ENCODE measurements around the gene SLC4A3. TPM values are rescaled to one million over a fixed set of nuclear protein-coding genes. Genes with fewer than 3 reads are reported as not detected.

SLC4A3 gene
- total RNA-seq, 1 experiment from 2014 or later, result 13.5 TPM

GRCh38 chr2:219668316-219668715 is 40.9 kb downstream of the SLC4A3 start:
- ChIA-PET CTCF (no interaction called here), POLR2A (no interaction called here)
- peaks cover 4% of the 10 kb centered on the region; the same call in 1 of the 2 replicates for H3K27me3 ChIP-seq (ENCODE audit: control insufficient read depth, insufficient read depth, low read length)
- intact Hi-C loops (cut with micrococcal nuclease; ENCODE audit: unreplicated experiment), result no loop called here
- DNase-seq (ENCODE audit: low read depth, low spot score) (no peak), ATAC-seq (no peak)
- no peaks in the 10 kb centered on the region for H3K36me3 ChIP-seq (ENCODE audit: control insufficient read depth, insufficient read depth, low read length)
- no peak overlapping the region for H3K27ac ChIP-seq (ENCODE audit: low read length)
- no TSS peak for BruUV-seq (replicated peaks)
- H3K9me3 ChIP-seq (ENCODE audit: control insufficient read depth, insufficient read depth, low read depth, low read length), result no peaks in the 10 kb centered on the region
- no peaks in the 10 kb centered on the region for H3K4me1 ChIP-seq (ENCODE audit: control insufficient read depth, insufficient read depth, low read length)
- in situ Hi-C loops (cut with HindIII; ENCODE audit: low pct_unique_long_range_greater_than_20kb, low sequenced_read_pairs), result no loop called here
- no peak overlapping the region for H3K4me3 ChIP-seq (ENCODE audit: low read depth in 2 of 2, low read length in 2 of 2)
- no peak for TF ChIP-seq SIN3A (IDR thresholded peaks at IDR 0.05; ENCODE audit: borderline replicate concordance, insufficient read depth, low read depth, low read length)
- no peak for TF ChIP-seq CTCF (IDR thresholded peaks at IDR 0.05)
- no peak for TF ChIP-seq TCF7L2 (IDR thresholded peaks at IDR 0.05; ENCODE audit: low read depth, low read length)
- TF ChIP-seq POLR2AphosphoS5 (IDR thresholded peaks at IDR 0.05; ENCODE audit: low read depth, low read length), result no peak
- TF ChIP-seq REST (IDR thresholded peaks at IDR 0.05; ENCODE audit: insufficient read depth in 1 of 2, low read depth in 2 of 2, low read length in 1 of 2), result no peak

DNA sequence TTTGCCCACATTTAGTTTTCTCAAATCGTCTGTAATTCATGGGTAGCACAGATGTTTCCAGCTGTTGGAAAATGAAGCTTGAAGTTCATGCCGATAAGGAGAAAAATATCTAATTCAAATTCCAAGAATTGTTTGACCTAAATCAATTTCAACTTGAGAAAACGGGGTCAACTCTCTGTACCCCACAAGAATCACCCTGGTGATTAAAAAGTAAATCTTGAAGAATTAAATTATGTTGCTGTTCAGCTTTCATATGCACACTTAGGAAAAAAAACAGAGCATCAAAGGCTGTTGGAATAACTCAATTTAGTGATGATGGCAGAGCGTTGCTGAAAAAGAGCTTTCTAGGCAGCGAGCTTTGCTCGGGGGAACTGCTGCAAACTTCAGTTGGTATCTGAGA is 43.0 kb downstream of the SLC4A3 start:
- Histone ChIP-seq H3K9me3 (ENCODE audit: control insufficient read depth, insufficient read depth, low read depth, low read length) (no peaks in the 10 kb centered on the region), H3K36me3 (ENCODE audit: control insufficient read depth, insufficient read depth, low read length) (no peaks in the 10 kb centered on the region), H3K4me1 (ENCODE audit: control insufficient read depth, insufficient read depth, low read length) (no peaks in the 10 kb centered on the region), H3K27me3 (ENCODE audit: control insufficient read depth, insufficient read depth, low read length) (peaks cover 7% of the 10 kb centered on the region), H3K4me3 (ENCODE audit: low read depth in 2 of 2, low read length in 2 of 2) (no peak overlapping the region), H3K27ac (ENCODE audit: low read length) (no peak overlapping the region)
- in situ Hi-C loops (cut with HindIII; ENCODE audit: low pct_unique_long_range_greater_than_20kb, low sequenced_read_pairs), result no loop called here
- TF ChIP-seq SIN3A (IDR thresholded peaks at IDR 0.05; ENCODE audit: borderline replicate concordance, insufficient read depth, low read depth, low read length) (no peak), POLR2AphosphoS5 (IDR thresholded peaks at IDR 0.05; ENCODE audit: low read depth, low read length) (no peak), TCF7L2 (IDR thresholded peaks at IDR 0.05; ENCODE audit: low read depth, low read length) (no peak), REST (IDR thresholded peaks at IDR 0.05; ENCODE audit: insufficient read depth in 1 of 2, low read depth in 2 of 2, low read length in 1 of 2) (no peak), CTCF (IDR thresholded peaks at IDR 0.05) (no peak)
- POLR2A ChIA-PET, result no interaction called here
- BruUV-seq (replicated peaks), result no TSS peak
- DNase-seq (ENCODE audit: low read depth, low spot score) (no peak), ATAC-seq (no peak)
- intact Hi-C loops (cut with micrococcal nuclease; ENCODE audit: unreplicated experiment), result no loop called here
- CTCF ChIA-PET, result no interaction called here
